Sigmoid colon (tissue), 4 donors: ENCODE data around the gene SLIT3.

Experiments used
- EP300 ChIP-seq, 4 donors: sonication (generic); formaldehyde crosslinking; IDR thresholded peaks; one replicate each; pipeline ENCODE4 v1.6.1; 2017; ENCODE audit warnings: antibody characterized with exemption in 4 of 4
- POLR2A ChIP-seq, 2 donors: fragments of 450-650 bp; IDR thresholded peaks; one replicate each; pipeline ENCODE4 v1.6.1; 2016; ENCODE audit warnings: antibody characterized with exemption in 2 of 2, mild to moderate bottlenecking in 2 of 2, moderate library complexity in 2 of 2
- POLR2AphosphoS5 ChIP-seq, 4 donors: sonication (generic); formaldehyde crosslinking; IDR thresholded peaks; one replicate each; pipeline ENCODE4 v1.6.1; 2017; ENCODE audit warnings: antibody characterized with exemption in 4 of 4
- TF ChIP-seq, protein P1 (sequence below), 4 experiments: fragments of 450-650 bp in 3 of 4; fragments of 200-600 bp in 1 of 4; IDR thresholded peaks; one replicate each; pipeline ENCODE4 v1.5.1; 2016 to 2019; ENCODE audit warnings: antibody characterized with exemption in 4 of 4, mild to moderate bottlenecking in 3 of 4, moderate library complexity in 2 of 4

DNA sequence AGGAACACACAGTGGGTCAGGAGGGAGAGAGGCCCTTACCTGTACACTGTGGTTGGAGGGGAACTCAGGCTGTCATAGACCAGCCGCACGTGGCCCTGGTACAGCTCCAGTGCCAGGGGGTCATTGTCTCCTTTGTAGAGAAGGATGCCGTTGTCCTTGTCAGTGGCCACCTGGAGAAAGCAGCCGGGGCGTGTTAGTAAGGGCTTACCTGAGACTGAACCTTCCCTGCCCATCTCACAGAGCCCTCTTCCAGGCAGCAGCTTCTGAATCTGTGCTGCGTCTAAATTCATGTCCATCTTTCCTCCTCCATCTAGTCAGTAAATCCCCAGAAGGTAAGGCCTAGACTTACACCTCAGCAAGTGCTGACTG lies 617.0 kb downstream of the SLIT3 start:
- TF ChIP-seq POLR2A (IDR thresholded peaks at IDR 0.05) (no peak), POLR2AphosphoS5 (IDR thresholded peaks at IDR 0.05) (no peak), EP300 (IDR thresholded peaks at IDR 0.05) (no peak)
- TF ChIP-seq, protein P1, sequence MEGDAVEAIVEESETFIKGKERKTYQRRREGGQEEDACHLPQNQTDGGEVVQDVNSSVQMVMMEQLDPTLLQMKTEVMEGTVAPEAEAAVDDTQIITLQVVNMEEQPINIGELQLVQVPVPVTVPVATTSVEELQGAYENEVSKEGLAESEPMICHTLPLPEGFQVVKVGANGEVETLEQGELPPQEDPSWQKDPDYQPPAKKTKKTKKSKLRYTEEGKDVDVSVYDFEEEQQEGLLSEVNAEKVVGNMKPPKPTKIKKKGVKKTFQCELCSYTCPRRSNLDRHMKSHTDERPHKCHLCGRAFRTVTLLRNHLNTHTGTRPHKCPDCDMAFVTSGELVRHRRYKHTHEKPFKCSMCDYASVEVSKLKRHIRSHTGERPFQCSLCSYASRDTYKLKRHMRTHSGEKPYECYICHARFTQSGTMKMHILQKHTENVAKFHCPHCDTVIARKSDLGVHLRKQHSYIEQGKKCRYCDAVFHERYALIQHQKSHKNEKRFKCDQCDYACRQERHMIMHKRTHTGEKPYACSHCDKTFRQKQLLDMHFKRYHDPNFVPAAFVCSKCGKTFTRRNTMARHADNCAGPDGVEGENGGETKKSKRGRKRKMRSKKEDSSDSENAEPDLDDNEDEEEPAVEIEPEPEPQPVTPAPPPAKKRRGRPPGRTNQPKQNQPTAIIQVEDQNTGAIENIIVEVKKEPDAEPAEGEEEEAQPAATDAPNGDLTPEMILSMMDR (IDR thresholded peaks at IDR 0.05) = no peak
